Measurements from ENCODE around the gene MSI2.
"Not testable (repeated sequence)": the region's sequence is repeated elsewhere in the genome, so short reads cannot be mapped to it uniquely, and the experiment has no call there.

Gene MSI2

GRCh38 chr17:57292091-57292490, 35.8 kb downstream of the MSI2 start:
- no peak for DNase-seq (ENCODE audit: low spot score)

- no peak for DNase-seq (ENCODE audit: low spot score)
Observed at GRCh38 chr17:57293077-57293476, 36.8 kb downstream of the MSI2 start.

GRCh38 chr17:57294101-57294500, 37.8 kb downstream of the MSI2 start:
- DNase-seq (ENCODE audit: low spot score) = no peak

GRCh38 chr17:57294629-57295501, 38.5 kb downstream of the MSI2 start:
- DNase-seq (ENCODE audit: low spot score) = no peak

- DNase-seq (ENCODE audit: low spot score) = no peak
Observed at GRCh38 chr17:57295526-57296023, 39.3 kb downstream of the MSI2 start.

GRCh38 chr17:57296231-57296630, 39.9 kb downstream of the MSI2 start:
- no peak for DNase-seq (ENCODE audit: low spot score)

GRCh38 chr17:57299176-57299575, 42.9 kb downstream of the MSI2 start:
- no peak for DNase-seq (ENCODE audit: low spot score)

GRCh38 chr17:57300592-57300991, 44.3 kb downstream of the MSI2 start:
- not testable (repeated sequence) for DNase-seq (ENCODE audit: low spot score)

- DNase-seq (ENCODE audit: low spot score) = no peak
Observed at GRCh38 chr17:57302690-57303465, 46.6 kb downstream of the MSI2 start.

- DNase-seq (ENCODE audit: low spot score) = no peak
Observed at GRCh38 chr17:57305144-57305728, 48.9 kb downstream of the MSI2 start.

GRCh38 chr17:57305908-57306504, 49.7 kb downstream of the MSI2 start:
- no peak for DNase-seq (ENCODE audit: low spot score)

GRCh38 chr17:57308543-57309186, 52.3 kb downstream of the MSI2 start:
- no peak for DNase-seq (ENCODE audit: low spot score)

GRCh38 chr17:57309479-57309878, 53.2 kb downstream of the MSI2 start:
- DNase-seq (ENCODE audit: low spot score) = no peak

- DNase-seq (ENCODE audit: low spot score) = no peak
Observed at GRCh38 chr17:57311281-57312216, 55.2 kb downstream of the MSI2 start.

- DNase-seq (ENCODE audit: low spot score) = no peak
Observed at GRCh38 chr17:57312242-57312641, 55.9 kb downstream of the MSI2 start.

GRCh38 chr17:57313097-57313835, 56.9 kb downstream of the MSI2 start:
- no peak for DNase-seq (ENCODE audit: low spot score)

- DNase-seq (ENCODE audit: low spot score) = no peak
Observed at GRCh38 chr17:57315061-57316015, 59.0 kb downstream of the MSI2 start.

- no peak for DNase-seq (ENCODE audit: low spot score)
Observed at GRCh38 chr17:57316361-57316760, 60.0 kb downstream of the MSI2 start.

GRCh38 chr17:57317079-57317478, 60.8 kb downstream of the MSI2 start:
- DNase-seq (ENCODE audit: low spot score) = no peak
